Measurements from ENCODE around the gene SNAP91.

DNA sequence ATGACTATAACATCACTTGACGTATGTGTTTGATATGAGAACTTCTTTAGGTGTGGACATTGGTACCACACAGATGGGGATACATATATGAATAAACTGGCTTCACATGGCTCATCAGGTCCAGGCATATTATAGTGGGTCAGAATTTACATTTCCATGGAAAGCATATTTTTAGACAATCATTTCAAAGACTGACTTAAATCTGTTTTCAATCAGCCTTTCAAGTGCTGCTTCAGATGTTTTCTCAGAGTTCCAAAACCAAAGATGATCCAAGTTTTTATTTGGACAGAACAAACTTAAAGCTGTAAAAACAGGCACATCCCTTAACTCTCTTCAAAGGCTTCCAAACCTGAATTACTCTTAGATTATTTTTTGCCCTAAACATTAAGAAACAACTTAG is 108.4 kb downstream of the SNAP91 start:
- TF ChIP-seq MXI1 (IDR thresholded peaks at IDR 0.05; ENCODE audit: low read depth, low read length) (no peak), ZNF77 (CRISPR knock-in tag; IDR thresholded peaks at IDR 0.05) (no peak), SNRNP70 (optimal IDR thresholded peaks at IDR 0.05; ENCODE audit: low read depth, low read length) (no peak), MYNN (IDR thresholded peaks at IDR 0.05) (no peak), MYNN (CRISPR knock-in tag; IDR thresholded peaks at IDR 0.05) (no peak), POLR2A (conservative IDR thresholded peaks at IDR 0.05) (no peak), TAF9B (IDR thresholded peaks at IDR 0.05; ENCODE audit: partially characterized antibody) (no peak), MAZ (CRISPR knock-in tag; conservative IDR thresholded peaks at IDR 0.05 in 1 of 2, IDR thresholded peaks at IDR 0.05 in 1 of 2) (no peak), SMARCC2 (IDR thresholded peaks at IDR 0.05; ENCODE audit: low read depth) (no peak), EHMT2 (IDR thresholded peaks at IDR 0.05) (no peak), FOSL1 (tag; conservative IDR thresholded peaks at IDR 0.05) (no peak)
- TF ChIP-seq, protein P1, sequence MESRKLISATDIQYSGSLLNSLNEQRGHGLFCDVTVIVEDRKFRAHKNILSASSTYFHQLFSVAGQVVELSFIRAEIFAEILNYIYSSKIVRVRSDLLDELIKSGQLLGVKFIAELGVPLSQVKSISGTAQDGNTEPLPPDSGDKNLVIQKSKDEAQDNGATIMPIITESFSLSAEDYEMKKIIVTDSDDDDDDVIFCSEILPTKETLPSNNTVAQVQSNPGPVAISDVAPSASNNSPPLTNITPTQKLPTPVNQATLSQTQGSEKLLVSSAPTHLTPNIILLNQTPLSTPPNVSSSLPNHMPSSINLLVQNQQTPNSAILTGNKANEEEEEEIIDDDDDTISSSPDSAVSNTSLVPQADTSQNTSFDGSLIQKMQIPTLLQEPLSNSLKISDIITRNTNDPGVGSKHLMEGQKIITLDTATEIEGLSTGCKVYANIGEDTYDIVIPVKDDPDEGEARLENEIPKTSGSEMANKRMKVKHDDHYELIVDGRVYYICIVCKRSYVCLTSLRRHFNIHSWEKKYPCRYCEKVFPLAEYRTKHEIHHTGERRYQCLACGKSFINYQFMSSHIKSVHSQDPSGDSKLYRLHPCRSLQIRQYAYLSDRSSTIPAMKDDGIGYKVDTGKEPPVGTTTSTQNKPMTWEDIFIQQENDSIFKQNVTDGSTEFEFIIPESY (CRISPR knock-in tag; IDR thresholded peaks at IDR 0.05), result no peak
- TF ChIP-seq, protein P2, sequence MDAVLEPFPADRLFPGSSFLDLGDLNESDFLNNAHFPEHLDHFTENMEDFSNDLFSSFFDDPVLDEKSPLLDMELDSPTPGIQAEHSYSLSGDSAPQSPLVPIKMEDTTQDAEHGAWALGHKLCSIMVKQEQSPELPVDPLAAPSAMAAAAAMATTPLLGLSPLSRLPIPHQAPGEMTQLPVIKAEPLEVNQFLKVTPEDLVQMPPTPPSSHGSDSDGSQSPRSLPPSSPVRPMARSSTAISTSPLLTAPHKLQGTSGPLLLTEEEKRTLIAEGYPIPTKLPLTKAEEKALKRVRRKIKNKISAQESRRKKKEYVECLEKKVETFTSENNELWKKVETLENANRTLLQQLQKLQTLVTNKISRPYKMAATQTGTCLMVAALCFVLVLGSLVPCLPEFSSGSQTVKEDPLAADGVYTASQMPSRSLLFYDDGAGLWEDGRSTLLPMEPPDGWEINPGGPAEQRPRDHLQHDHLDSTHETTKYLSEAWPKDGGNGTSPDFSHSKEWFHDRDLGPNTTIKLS (IDR thresholded peaks at IDR 0.05; ENCODE audit: borderline replicate concordance, low read depth), result no peak
- TF ChIP-seq, protein P3, sequence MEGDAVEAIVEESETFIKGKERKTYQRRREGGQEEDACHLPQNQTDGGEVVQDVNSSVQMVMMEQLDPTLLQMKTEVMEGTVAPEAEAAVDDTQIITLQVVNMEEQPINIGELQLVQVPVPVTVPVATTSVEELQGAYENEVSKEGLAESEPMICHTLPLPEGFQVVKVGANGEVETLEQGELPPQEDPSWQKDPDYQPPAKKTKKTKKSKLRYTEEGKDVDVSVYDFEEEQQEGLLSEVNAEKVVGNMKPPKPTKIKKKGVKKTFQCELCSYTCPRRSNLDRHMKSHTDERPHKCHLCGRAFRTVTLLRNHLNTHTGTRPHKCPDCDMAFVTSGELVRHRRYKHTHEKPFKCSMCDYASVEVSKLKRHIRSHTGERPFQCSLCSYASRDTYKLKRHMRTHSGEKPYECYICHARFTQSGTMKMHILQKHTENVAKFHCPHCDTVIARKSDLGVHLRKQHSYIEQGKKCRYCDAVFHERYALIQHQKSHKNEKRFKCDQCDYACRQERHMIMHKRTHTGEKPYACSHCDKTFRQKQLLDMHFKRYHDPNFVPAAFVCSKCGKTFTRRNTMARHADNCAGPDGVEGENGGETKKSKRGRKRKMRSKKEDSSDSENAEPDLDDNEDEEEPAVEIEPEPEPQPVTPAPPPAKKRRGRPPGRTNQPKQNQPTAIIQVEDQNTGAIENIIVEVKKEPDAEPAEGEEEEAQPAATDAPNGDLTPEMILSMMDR (IDR thresholded peaks at IDR 0.05 in 2 of 3, conservative IDR thresholded peaks at IDR 0.05 in 1 of 3; ENCODE audit: insufficient read depth in 2 of 3, low read depth in 1 of 3, low read length in 3 of 3), result no peak

Data from K562 (cell line).